ENCODE results near the gene TAF5L. TPM values are rescaled to one million over a fixed set of nuclear protein-coding genes. Genes with fewer than 3 reads are reported as not detected.

Gene TAF5L
- total RNA-seq, 1 experiment from 2014 or later: 21.5 TPM

GRCh38 chr1:229558460-229559335 lies 67.2 kb downstream of the TAF5L start, which contains the start of gene ABCB10:
Gene ABCB10 (minus strand): TSS chr1:229558707. CDS start chr1:229558652, 55 bp downstream.
- DNase-seq (ENCODE audit: low read depth, low spot score): peak; percentile 98
- in situ Hi-C loops (cut with HindIII; ENCODE audit: low pct_unique_long_range_greater_than_20kb, low sequenced_read_pairs): no loop called here

- no peak for DNase-seq (ENCODE audit: low read depth, low spot score)
- in situ Hi-C loops (cut with HindIII; ENCODE audit: low pct_unique_long_range_greater_than_20kb, low sequenced_read_pairs): no loop called here
Observed at GRCh38 chr1:229557913-229558414, 68.0 kb downstream of the TAF5L start.

- in situ Hi-C loops (cut with HindIII; ENCODE audit: low pct_unique_long_range_greater_than_20kb, low sequenced_read_pairs): no loop called here
- no peak for DNase-seq (ENCODE audit: low read depth, low spot score)
Observed at GRCh38 chr1:229557200-229557850, 68.6 kb downstream of the TAF5L start.

GRCh38 chr1:229554886-229555621 lies 70.9 kb downstream of the TAF5L start:
- in situ Hi-C loops (cut with HindIII; ENCODE audit: low pct_unique_long_range_greater_than_20kb, low sequenced_read_pairs): no loop called here

GRCh38 chr1:229553621-229554130 lies 72.2 kb downstream of the TAF5L start:
- in situ Hi-C loops (cut with HindIII; ENCODE audit: low pct_unique_long_range_greater_than_20kb, low sequenced_read_pairs): no loop called here
- DNase-seq (ENCODE audit: low read depth, low spot score): no peak

More at GRCh38 chr1:229554886-229555621, 70.9 kb downstream of the TAF5L start:
- DNase-seq (ENCODE audit: low read depth, low spot score): no peak

- in situ Hi-C loops (cut with HindIII; ENCODE audit: low pct_unique_long_range_greater_than_20kb, low sequenced_read_pairs): no loop called here
- no peak for DNase-seq (ENCODE audit: low read depth, low spot score)
Observed at GRCh38 chr1:229552732-229553131, 73.2 kb downstream of the TAF5L start.

GRCh38 chr1:229550812-229551567 lies 74.9 kb downstream of the TAF5L start:
- DNase-seq (ENCODE audit: low read depth, low spot score): no peak
- in situ Hi-C loops (cut with HindIII; ENCODE audit: low pct_unique_long_range_greater_than_20kb, low sequenced_read_pairs): no loop called here

GRCh38 chr1:229547542-229547941 lies 78.4 kb downstream of the TAF5L start:
- DNase-seq (ENCODE audit: low read depth, low spot score): no peak
- in situ Hi-C loops (cut with HindIII; ENCODE audit: low pct_unique_long_range_greater_than_20kb, low sequenced_read_pairs): no loop called here

GRCh38 chr1:229544587-229544986 lies 81.3 kb downstream of the TAF5L start:
- DNase-seq (ENCODE audit: low read depth, low spot score): no peak
- in situ Hi-C loops (cut with HindIII; ENCODE audit: low pct_unique_long_range_greater_than_20kb, low sequenced_read_pairs): no loop called here

Small RNA genes lying within 50 kb of the gene (small RNA-seq; reads per million reads assigned to genes)
- gene HMGN2P19 (0 reads per million in 2 experiments), gene RNA5SP78 (0 to 0.10 reads per million in 2 experiments)

Other genes with a start within 250 kb of the TAF5L start
- gene ACTA1, start 192.0 kb downstream of the TAF5L start, total RNA-seq (2014; rRNA removed; shearing (Covaris generic)): 0.16 TPM in 2 replicates
- 43.3 and 44.5 TPM in 2 replicates for gene NUP133, start 117.8 kb downstream of the TAF5L start, total RNA-seq (2014; rRNA removed; shearing (Covaris generic))
- 17.8 and 20.0 TPM in 2 replicates for gene ABCB10, start 67.4 kb downstream of the TAF5L start, total RNA-seq (2014; rRNA removed; shearing (Covaris generic))
- gene URB2, start 125 bp upstream of the TAF5L start, total RNA-seq (2014; rRNA removed; shearing (Covaris generic)): 17.5 and 17.6 TPM in 2 replicates

All from SK-MEL-5 (cell line).